Glomerular endothelial cell (primary cell): ENCODE data around the gene MEGF10. TPM values are rescaled to one million over a fixed set of nuclear protein-coding genes. Genes with fewer than 3 reads are reported as not detected.
"Not testable (repeated sequence)": the region's sequence is repeated elsewhere in the genome, so short reads cannot be mapped to it uniquely, and the experiment has no call there.

Experiments
- DNase-seq: peaks from one replicate; pipeline ENCODE4 v3.0.0-alpha.2; 2011; ENCODE audit warnings: low read depth, low spot score; ENCODE audit errors: extremely low read depth
- total RNA-seq: library from RNA; depleted of rRNA; stranded (reverse); fragments of >200 nt; gene quantifications from 2 replicates; pipeline ENCODE4 v1.2.3, GENCODE V29; 2015

The MEGF10 gene
- total RNA-seq, 1 donor from 2014 or later: 15.5 TPM

- DNase-seq: no peak
Measured at GRCh38 chr5:127297348-127298035, 6.9 kb downstream of the MEGF10 start.

- no peak for DNase-seq
Measured at GRCh38 chr5:127298036-127298429, 7.4 kb downstream of the MEGF10 start.

GRCh38 chr5:127298656-127299055 is 8.1 kb downstream of the MEGF10 start:
- DNase-seq: no peak

GRCh38 chr5:127299678-127300077 is 9.1 kb downstream of the MEGF10 start:
- DNase-seq: no peak

GRCh38 chr5:127302509-127302908 is 11.9 kb downstream of the MEGF10 start:
- no peak for DNase-seq

- DNase-seq: no peak
Measured at GRCh38 chr5:127303404-127303803, 12.8 kb downstream of the MEGF10 start.

GRCh38 chr5:127305493-127305892 is 14.9 kb downstream of the MEGF10 start:
- DNase-seq: no peak

GRCh38 chr5:127306036-127306435 is 15.4 kb downstream of the MEGF10 start:
- no peak for DNase-seq

- DNase-seq: no peak
Measured at GRCh38 chr5:127306647-127307046, 16.1 kb downstream of the MEGF10 start.

GRCh38 chr5:127307868-127308267 is 17.3 kb downstream of the MEGF10 start:
- no peak for DNase-seq

- not testable (repeated sequence) for DNase-seq
Measured at GRCh38 chr5:127308325-127308724, 17.7 kb downstream of the MEGF10 start.

- no peak for DNase-seq
Measured at GRCh38 chr5:127308945-127309344, 18.3 kb downstream of the MEGF10 start.

GRCh38 chr5:127311349-127311748 is 20.8 kb downstream of the MEGF10 start:
- no peak for DNase-seq

- DNase-seq: no peak
Measured at GRCh38 chr5:127311781-127312525, 21.4 kb downstream of the MEGF10 start.

GRCh38 chr5:127313379-127313778 is 22.8 kb downstream of the MEGF10 start:
- DNase-seq: no peak

GRCh38 chr5:127313847-127314473 is 23.4 kb downstream of the MEGF10 start:
- DNase-seq: peak; percentile 22

- DNase-seq: no peak
Measured at GRCh38 chr5:127316011-127316410, 25.4 kb downstream of the MEGF10 start.

GRCh38 chr5:127317385-127317784 is 26.8 kb downstream of the MEGF10 start:
- not testable (repeated sequence) for DNase-seq

GRCh38 chr5:127320032-127320965 is 29.7 kb downstream of the MEGF10 start:
- no peak for DNase-seq

- no peak for DNase-seq
Measured at GRCh38 chr5:127321465-127321864, 30.9 kb downstream of the MEGF10 start.

- DNase-seq: no peak
Measured at GRCh38 chr5:127322403-127322802, 31.8 kb downstream of the MEGF10 start.
